GM12874 (cell line): ENCODE measurements around the gene CDK6.

Experiments used
- CTCF ChIP-seq: IDR thresholded peaks from 2 replicates; pipeline ENCODE4 v1.5.1; 2011; ENCODE audit warnings: low read depth, mild to moderate bottlenecking, control low read depth, low read length, moderate library complexity; ENCODE audit not compliant: insufficient read depth

The CDK6 gene

GRCh38 chr7:92693519-92693918 is 142.9 kb downstream of the CDK6 start:
- no peak for TF ChIP-seq CTCF

GRCh38 chr7:92691578-92691977 is 144.8 kb downstream of the CDK6 start:
- peak; percentile 29; the same call in 1 of the 2 replicates for TF ChIP-seq CTCF

- no peak for TF ChIP-seq CTCF
Measured at GRCh38 chr7:92685136-92686042, 151.0 kb downstream of the CDK6 start.

- TF ChIP-seq CTCF, result no peak
Measured at GRCh38 chr7:92684274-92684673, 152.1 kb downstream of the CDK6 start.

- no peak for TF ChIP-seq CTCF
Measured at GRCh38 chr7:92682903-92683539, 153.4 kb downstream of the CDK6 start.

- no peak for TF ChIP-seq CTCF
Measured at GRCh38 chr7:92682330-92682729, 154.0 kb downstream of the CDK6 start.

- TF ChIP-seq CTCF, result no peak
Measured at GRCh38 chr7:92681633-92682032, 154.7 kb downstream of the CDK6 start.
